AG09309 (cell line): ENCODE measurements around the gene SINHCAF.

Experiments
- DNase-seq: peaks from one replicate; pipeline ENCODE4 v3.0.0-alpha.2; 2010; ENCODE audit warnings: low read depth
- H3K4me3 ChIP-seq: 2 replicates; pipeline ENCODE4 v1.5.1; 2011; ENCODE audit warnings: mild to moderate bottlenecking, low read depth, low read length, moderate library complexity; ENCODE audit not compliant: control insufficient read depth
- TF ChIP-seq, protein P1 (sequence below): IDR thresholded peaks from 2 replicates; pipeline ENCODE4 v1.5.1; 2011; ENCODE audit warnings: mild to moderate bottlenecking, low read depth, low read length, inconsistent platforms; ENCODE audit not compliant: insufficient read depth, control insufficient read depth; ENCODE audit errors: missing control alignments

Gene SINHCAF

DNA sequence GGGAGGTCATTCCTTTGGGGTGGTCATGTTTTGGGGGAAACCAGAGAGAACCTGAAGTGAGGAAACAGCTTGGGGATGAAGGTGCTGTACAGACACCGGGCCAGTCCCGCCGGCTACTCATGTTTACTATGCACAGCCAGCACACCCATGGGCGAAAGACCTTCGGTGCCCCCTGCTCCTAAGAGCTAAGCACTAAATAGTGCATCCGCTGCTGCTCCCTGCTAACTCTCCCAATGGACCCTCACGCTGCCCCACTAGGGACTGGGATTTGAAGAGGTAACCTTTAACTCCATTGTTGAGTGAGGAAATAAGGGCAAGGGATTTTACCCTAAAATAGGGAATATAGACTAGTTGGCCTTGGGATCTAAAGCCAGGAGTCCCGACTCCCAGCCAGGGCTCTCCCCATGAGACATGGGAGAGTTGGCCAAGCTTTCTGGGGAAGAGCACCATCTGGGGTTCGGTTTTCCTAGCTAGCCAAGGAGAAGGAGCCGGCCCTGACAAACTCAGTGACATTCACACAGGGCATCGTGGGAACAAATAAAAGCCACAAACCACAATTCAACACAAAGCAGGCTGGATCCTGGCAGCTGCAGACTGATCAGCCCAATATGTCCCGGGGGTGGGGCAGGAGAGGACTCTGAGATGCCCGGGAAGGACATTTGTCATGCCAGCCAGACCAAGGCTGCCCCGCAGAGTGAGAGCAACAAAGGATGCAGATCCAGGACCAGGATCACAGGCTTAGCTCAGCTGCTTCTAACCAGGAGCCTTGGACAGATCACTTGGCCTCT is 91.7 kb downstream of the SINHCAF start:
- no peak overlapping the region for H3K4me3 ChIP-seq
- TF ChIP-seq, protein P1, sequence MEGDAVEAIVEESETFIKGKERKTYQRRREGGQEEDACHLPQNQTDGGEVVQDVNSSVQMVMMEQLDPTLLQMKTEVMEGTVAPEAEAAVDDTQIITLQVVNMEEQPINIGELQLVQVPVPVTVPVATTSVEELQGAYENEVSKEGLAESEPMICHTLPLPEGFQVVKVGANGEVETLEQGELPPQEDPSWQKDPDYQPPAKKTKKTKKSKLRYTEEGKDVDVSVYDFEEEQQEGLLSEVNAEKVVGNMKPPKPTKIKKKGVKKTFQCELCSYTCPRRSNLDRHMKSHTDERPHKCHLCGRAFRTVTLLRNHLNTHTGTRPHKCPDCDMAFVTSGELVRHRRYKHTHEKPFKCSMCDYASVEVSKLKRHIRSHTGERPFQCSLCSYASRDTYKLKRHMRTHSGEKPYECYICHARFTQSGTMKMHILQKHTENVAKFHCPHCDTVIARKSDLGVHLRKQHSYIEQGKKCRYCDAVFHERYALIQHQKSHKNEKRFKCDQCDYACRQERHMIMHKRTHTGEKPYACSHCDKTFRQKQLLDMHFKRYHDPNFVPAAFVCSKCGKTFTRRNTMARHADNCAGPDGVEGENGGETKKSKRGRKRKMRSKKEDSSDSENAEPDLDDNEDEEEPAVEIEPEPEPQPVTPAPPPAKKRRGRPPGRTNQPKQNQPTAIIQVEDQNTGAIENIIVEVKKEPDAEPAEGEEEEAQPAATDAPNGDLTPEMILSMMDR: no peak
- no peak for DNase-seq

DNA sequence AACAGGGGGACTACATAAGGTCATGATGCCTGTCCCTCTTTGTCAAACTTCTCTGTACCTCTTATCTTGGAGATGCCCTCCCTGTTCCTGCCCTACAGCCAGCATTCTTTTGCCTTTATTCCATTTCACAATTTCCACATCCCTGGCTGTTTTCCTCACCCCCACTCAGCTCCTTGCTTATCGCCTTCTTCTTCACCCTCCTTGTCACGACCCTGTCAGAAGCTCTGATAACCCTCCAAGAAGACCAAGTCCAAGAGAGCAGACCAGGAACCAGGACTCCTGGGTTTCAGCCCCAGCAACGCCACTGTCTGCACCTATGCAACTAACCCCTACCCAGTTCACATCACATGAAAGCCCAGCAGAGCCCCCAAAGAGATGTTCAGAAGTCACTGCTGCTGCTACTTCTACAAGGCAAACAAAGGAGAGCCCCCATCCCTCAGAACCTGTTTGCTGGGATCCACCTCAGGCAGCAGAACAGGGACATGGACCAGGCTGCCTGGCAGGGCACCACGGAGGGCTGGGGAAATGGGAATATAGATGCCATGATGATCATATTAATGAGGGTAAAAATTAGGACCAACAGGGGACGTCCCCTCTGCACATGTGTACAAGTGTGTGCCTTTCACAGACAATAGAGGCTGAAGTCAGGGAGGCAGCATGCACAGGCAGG is 92.8 kb downstream of the SINHCAF start:
- H3K4me3 ChIP-seq: no peak overlapping the region

DNA sequence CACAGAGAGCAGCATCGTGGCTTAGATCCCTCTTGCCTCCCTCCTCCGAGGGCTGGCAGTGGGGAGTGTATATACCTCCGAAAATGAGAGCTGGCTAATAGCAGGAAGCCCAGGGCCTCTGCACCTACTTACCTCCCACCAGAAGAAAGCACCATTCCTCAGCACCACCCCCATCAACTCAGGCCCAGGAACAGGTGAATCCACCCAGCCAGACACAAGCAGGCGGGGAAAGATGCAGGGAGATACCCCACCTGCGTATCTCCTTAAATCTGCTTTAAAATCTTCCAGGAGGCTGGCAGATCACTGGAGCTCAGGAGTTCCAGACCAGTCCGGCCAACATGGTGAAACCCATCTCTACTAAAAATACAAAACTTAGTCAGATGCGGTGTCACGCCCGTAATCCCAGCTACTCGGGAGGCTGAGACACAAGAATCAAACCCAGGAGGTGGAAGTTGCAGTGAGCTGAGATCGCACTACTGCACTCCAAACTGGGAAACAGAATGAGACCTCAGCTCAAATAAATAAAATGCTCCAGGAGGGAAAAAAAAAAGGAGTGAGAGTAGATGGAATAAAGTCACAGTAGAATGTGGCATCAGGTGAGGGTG is 93.5 kb downstream of the SINHCAF start:
- DNase-seq: no peak
- no peak overlapping the region for H3K4me3 ChIP-seq
- TF ChIP-seq, protein P1: no peak

More for the DNA sequence above, 92.8 kb downstream of the SINHCAF start:
- TF ChIP-seq, protein P1: no peak
- DNase-seq: no peak

DNA sequence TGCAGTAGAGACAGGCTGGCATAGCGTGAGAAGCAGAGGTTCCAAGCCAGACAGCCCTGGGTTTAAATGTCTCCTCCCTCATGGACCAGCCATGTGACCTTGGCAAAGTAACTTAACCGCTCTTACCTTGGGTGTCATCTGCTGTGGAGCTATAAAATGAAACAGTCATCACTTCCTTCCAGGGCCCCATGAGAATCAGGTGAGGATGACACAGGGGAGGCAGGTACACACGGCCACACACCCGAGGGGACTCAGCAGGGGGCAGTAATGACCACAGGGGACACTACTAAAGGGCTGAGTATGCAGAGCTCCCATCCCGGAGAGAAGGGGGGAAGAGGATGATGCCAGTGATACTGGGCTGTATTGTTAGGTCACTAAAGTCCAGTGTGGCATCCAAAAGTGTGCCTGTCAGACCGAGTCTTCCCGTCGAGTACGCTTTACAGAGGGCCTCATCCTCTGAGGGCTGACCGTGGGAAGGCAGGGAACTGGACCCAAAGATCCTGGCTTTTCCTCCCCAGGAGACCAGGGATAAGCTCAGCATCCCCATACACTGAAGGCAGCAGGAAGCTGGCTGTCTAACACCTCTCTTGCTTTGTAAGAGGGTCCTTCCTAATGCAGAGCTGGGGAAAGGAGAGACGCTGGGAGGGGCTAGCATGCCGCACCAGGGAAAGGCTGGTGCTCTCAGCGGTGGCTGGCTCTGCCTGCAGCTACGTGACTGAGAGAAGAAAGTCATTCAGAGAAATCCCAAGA is 94.2 kb downstream of the SINHCAF start:
- TF ChIP-seq, protein P1: no peak
- DNase-seq: no peak
- H3K4me3 ChIP-seq: no peak overlapping the region
